Ureter (tissue), 1 donor: ENCODE data around the gene DMTF1. TPM values are rescaled to one million over a fixed set of nuclear protein-coding genes. Genes with fewer than 3 reads are reported as not detected.
A peak's percentile ranks its signal among the peaks of the same experiment; 100 is the strongest.

ENCODE experiments used
- DNase-seq: peaks from one replicate; pipeline ENCODE4 v3.0.0-alpha.2; 2020; ENCODE audit warnings: low spot score
- total RNA-seq: library from RNA; stranded (reverse); gene quantifications from one replicate; pipeline ENCODE4 v1.2.4, GENCODE V29; 2023
- donor health status: DM: yes; HTN: yes; CAD: no.

Gene DMTF1
- total RNA-seq, 1 donor from 2014 or later = 92.4 TPM

DNA sequence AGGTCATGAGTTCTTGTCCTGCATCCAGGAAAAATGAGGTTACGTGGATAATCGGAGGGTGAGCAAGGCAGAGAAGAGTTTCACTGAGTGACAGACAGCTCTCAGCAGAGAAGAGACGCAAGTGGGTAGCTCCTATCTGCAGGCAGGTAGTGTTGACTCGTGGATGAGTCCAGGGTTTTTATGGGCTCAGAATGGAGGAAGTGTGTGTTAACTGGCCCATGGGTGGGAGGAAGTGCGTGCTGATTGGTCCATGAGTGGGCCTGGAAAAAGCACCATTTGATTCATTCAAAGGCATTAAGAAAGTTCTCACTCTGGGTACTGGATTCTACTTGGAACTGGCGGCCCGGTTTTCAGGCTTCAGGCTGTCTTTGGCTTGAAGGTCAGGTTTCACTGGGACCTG, 4.8 kb upstream of the DMTF1 start:
- DNase-seq = no peak

DNA sequence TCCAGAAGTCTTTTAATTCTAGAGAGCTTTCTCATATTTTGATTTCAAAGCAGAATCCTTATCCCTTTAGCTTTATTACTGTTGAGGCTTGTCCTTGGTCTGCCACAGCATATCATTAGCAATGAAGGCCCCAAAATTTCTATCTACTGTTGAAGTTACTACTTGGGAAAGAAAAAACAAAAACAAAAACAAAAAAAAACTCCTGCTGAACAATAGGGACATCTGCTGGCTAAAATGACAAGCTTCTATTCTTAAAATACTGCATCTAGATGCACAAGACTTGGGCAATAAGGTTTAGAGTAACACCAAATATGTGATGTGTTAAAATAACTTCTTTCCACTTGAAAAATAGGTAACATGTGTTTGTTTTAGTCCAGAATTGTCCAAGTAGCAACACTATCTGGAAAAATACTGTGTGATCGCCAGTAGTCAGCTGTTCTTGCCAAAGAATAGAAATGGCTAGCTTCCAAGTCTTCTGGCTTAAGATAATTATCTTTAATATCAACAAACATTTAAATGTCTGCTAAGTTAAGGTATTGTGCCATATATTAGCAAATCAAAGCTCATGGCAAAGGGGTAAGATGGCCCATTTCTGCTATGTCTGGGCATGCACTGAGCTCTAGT, 3.8 kb upstream of the DMTF1 start:
- DNase-seq = no peak

DNA sequence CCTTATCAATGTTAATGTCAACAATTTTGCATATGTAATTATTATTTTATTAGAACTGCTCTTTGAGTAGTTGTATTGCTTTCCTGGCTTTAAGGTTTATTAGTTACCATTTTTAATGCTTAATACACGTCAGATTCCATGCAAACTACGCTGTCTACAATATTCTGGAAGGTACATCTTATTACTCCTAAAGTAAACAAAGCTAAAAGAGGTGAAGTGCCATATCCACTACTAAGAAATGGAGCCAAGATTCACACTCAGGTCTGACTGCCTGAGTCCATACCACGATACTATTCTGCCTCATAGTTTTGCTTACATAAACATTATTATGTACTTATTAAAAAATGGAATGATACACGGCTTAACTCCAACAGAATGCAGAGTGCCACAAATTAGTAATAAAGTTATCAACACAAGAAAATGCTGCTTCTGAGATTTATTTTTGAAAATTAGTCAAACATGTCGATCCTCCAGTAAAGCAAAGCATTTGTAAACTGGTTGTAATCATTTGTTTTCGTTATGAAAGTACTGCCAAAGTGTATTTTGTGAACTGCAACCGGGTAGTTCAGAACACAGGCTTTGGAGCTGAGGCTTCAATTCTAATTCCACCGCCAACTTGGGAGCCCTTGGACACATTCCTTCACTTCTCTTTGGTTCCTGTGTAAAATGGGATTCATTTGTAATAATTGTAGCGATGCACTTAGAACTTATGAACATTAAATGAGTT, 1.1 kb upstream of the DMTF1 start:
- DNase-seq = no peak

DNA sequence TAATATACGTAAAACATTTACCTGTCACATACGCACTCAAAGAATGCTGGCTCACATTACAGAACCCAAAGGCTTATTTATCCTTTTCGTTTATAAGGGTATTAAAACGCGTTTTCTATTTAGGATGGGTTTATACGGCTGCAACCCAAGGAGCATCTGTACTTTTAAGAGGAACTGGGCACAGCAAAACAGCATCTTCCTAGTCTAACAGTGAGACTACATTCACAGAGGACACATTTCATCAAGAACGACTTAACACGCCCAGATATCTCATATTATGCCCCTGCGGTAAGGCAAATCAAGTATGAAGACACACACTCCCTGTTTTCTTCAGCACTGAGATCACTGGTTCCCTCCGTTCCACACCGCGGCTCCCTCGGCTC, 533 bp upstream of the DMTF1 start:
- no peak for DNase-seq

DNA sequence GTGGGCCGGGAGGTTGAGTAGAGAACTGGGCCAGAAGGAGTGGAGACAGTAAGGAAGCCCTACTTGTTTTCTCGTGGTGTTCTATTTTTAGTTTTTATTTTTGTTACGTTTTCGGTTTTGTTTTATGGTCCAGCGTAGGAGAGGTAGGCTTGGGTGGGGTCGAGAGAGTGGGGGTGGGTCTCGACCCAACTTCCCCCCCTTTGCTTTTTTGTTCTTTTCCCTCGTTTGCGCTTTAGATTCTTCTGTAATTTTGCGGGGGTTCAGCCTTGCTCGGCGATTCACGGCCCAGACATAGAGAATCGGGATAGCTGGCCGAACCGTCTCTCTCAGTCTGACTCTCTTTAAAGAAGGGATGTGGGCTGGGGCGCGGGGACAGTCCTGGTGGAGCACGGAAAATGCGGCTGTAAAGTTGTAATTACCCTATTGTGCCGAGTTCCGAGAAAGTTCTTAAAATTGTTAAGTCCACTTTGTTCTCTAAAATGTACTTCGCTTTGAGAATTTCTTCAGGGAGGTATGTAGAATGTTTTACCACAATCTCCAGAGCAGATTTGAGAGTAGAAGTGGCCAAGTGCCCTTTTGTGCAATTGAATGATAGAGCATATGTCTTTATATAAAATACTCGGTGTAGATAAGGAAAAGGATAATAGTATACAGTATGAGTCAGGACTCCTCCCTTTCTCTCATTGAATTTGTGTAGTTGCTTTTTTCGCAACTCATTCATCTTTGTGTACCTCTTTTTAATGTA, 816 bp downstream of the DMTF1 start:
- DNase-seq = peak; percentile 46

DNA sequence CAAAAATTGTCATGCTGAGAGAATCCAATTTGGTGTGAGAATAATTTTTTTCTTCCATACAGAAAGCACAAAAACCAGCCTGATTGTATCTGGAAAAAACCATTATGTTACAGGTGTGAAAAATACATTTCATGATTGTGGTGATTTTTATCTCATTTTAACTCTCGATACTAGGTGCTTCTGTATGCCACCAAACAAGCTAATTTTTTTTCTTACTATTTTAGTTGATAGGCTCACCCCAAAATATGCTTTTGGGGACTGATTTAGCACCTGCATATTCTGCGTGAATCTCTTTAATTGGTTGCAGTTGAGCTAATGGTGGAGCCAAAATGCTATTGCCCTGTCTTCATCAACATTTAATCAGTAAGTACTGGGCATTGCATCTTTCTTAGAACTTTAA, 1.9 kb downstream of the DMTF1 start:
- DNase-seq = no peak

DNA sequence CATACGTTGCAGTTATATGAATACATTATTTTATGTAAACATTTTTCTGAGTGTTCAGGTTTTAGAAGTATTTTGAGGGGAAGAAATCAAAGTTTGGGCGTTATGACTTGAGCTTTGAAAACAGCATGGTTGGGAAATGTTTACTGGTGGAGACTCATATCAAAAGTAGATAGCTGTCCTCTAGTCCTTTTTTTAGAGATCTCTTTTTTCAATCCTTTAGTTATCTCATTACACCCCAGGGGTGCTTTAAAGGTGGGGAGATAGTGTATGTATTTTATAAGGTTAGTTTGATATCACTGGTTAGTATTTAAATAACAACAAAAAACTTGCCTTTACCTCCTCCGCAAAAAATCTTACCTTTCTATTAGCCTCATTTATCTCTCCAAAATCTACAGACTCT, 2.3 kb downstream of the DMTF1 start:
- no peak for DNase-seq

DNA sequence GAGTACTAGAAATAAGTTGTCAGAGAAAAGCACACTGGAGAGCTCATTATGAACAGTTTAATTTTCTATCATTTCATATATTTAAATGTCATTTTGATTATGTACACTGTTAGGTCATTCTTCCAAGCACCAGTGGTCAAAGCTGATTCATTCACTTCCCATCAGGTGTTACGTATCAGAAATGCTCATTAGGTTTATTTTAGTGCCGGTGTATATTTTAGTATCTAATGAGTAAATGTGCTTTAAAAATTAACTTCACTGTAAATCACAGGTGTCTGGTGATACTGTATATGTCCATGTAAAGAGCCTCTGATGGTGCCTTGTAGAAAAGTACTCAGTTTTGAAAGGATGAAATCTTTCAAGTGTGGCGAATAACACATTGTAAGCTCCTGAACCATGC, 3.5 kb downstream of the DMTF1 start:
- no peak for DNase-seq

DNA sequence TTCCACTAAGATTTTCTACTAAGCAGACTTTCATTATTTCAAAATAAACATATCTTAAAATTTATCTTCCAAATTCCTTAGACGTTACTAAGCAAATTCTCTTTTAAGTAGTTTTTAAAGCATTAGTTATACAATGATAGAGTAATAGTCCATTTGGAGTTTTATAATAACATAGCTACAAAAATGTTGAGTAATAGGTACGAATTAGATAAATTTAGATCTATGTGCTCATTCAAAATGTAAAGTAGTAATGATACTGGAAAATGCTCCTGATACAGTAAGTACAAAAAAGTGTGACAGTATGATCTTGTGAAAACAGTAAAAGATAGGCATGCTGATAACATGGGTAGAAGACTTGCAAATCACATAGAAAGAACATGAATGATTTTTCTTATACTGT, 4.5 kb downstream of the DMTF1 start:
- DNase-seq = no peak

DNA sequence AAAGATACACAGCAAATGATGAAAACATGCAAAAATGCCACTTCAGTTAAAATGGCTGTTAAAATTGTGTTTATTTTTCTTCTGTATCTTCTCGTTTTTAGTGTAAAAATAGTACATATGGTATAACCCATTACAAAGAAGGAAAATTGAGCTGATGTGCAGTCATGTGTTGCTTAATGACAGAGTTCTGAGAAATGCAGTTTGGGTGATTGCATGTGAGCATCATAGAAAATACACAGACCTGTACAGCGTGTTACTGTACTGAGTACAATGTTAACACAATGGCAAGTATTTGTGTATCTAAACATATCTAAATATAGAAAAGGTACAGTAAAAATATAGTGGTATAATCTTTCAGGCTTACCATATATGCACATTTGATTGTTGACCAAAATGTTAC, 7.3 kb downstream of the DMTF1 start:
- no peak for DNase-seq

DNA sequence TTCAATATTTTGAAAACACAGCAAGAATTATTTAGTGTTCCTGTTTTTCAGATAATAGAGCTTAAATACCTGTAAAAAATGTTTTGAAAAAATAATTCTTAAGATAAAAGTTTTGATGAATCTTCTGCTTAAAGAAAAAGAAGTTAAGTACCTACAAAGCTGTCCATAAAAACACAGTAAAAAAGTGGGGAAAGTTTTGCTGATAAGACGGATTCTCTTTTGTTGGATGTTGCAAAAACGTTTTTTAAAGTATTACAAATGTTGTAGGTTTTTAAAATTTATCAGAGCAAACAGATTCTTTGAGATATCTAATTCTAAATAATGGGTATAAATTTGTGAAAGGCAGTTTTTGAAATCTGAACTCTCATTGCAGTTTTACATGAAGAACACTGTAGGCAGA, 12.2 kb downstream of the DMTF1 start:
- DNase-seq = no peak

DNA sequence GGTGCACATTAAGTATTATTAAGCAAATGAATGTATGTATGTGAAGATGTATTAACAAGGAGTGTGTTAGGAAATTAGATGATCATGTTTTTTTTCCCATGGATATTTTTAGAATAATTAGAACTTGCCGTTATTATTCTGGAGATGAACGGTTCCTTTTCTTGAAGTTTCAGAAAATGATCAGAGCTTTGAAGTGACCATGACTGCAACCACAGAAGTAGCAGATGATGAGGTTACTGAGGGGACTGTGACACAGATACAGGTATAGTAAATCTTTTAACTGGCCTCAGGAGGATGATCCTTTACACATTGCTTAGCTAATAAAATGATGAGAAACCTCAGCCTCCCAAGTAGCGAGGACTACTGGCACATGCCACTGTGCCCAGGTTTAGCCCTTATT, 18.6 kb downstream of the DMTF1 start:
- DNase-seq = no peak

DNA sequence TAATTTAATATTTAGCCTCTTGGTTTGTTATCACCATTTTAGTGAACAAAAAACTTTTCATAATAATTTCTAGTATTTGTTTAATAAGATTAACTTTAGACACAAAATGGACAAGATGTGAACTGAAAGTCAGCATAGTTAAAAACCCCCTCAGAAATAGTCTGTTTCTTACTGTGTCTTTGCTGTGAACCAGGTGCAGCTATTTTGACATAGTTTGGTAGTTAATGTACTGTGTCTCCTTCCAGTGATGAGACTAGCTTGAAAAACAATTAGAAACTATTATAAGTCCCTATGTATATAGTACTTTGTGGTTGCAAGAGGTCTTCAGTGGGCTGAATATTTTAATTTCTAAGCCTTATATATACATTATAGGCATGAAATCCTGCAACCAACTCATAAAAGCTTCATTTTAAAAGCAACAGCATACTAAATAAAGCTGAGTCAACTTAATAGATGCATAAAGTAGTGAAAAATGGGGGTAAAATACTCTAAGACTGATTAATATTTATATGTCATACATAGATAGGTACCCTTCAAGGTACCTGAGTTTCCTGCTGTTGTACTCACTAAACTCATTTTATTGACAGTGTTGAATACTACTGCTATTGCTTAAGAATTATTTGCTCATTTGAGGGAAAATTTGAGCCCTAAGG, 19.2 kb downstream of the DMTF1 start:
- DNase-seq = no peak

DNA sequence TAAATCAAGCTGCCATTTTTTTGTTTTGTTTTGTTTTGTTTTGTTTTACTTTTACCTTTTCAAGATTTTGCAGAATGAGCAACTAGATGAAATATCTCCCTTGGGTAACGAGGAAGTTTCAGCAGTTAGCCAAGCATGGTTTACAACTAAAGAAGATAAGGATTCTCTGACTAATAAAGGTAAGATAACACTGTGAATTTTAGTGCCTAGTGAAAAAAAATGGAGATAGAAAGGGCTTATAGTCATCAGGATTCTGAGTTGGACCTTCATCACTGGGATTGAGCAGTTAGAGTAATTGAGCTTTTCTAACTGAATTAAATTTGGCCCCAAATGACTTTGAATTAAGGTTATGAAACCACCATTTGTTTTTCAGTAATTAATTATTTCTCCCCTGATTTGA, 21.2 kb downstream of the DMTF1 start:
- DNase-seq = no peak

DNA sequence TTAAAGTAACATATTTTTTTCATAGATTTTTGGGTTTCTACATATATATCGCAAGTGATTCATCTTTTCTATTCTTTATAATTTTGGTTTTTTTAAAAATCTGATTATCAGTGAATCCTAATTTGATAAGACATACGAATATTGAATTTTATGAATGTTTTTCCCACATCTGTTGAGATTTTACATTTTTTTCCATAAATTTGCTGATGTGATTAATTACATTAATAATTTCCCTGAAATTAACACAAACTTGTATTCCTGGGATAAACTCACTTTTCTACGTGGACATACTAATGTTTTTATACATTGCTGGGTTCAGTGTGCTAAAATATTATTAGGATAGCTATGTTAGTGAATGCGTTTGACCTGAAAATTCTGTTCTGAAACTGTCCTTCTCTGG, 26.1 kb downstream of the DMTF1 start:
- no peak for DNase-seq

DNA sequence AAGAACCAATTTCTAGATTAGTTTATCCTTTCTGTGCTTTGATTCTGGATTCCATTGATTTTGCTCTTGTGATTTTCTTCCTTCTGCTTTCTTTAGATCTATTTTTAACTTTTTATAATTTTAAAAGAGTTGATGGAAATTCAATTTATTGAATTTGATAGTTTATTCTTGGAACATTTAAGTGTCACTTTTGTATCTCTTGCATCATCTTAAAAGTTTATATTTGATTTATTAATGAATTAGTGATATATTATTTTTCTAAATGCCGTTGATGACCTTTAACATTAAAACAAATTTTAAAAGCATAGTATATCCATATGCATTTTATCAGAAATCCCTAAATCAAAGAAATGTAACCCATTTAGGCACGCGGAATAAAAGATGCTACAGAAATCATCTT, 26.9 kb downstream of the DMTF1 start:
- DNase-seq = no peak

DNA sequence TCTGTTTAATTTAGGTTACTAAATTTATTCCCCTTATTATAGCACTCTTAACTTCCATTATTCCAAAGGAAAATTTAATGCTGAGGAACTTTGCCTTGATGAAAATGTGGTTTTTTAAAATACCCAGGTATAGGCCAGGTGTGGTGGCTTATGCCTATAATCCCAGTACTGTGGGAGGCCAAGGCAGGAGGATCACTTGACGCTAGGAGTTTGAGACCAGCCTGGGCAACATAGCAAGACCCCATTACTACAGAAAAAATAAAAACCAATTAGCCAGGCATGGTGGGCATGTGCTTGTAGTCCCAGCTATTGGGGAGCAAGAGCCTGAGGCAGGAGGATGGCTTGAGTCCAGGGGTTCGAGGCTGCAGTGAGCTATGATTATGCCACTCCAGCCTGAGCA, 34.9 kb downstream of the DMTF1 start:
- DNase-seq = no peak

DNA sequence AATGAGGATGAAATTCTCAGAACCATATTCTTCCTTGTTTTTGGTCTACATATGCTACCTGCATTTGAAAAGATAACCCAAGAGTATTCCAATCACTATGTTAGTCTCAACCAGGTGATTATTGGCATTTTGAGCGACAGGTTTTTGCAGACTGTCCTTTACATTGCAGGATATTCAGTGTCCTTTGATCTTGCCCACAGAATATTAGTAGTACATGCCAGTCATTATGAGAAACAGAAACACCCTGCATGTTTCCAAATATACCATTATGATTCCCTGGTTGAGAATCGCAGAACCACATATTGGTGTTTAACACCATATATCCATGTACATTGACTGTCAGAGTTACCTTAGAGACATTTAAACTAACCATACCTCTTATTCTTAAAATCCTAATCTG, 36.7 kb downstream of the DMTF1 start:
- no peak for DNase-seq

DNA sequence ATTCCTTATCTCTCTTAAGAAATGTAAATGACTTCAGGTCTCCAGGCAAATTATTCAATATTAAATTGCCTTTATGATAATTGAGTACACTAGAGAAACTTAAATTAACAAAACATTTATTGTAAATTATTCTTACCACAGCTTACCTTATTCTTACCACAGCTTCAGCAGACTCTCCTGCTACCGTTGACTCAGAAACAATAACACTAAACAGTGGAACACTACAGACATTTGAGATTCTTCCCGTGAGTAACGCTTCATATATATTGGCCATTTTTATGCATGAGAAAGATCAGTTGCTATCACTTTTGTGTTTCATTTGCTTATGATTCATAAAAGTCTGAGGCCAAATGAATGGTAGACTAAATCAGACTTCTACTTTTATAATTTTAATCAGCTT, 38.5 kb downstream of the DMTF1 start:
- no peak for DNase-seq

DNA sequence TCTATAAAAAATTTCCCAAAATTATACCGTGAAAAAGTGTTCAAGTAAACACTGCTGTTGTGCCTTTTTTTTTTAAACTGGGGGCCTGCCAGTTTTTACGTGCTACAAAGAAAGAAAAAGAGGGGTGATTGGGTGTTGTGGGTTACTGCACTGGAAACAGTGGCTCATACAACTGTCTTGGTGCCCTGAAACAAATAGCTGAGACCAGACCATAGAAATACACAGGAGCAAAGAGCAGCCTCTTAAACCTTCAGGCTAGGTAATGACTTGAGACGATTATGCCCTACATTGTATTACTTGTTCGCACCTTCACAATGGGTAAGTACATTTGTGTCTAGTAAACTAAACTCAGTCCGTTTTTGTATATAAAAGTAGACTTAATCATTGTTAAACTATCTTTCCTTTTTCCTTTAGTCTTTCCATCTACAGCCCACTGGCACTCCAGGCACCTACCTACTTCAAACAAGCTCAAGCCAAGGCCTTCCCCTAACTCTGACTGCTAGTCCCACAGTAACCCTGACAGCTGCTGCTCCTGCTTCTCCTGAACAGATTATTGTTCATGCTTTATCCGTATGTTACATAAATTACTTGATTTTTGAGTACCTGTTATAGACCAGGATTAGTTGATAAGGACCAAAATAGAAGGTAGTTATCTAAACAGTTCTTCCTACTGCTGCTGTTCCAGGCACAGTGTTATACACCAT, 40.7 kb downstream of the DMTF1 start:
- DNase-seq = no peak

DNA sequence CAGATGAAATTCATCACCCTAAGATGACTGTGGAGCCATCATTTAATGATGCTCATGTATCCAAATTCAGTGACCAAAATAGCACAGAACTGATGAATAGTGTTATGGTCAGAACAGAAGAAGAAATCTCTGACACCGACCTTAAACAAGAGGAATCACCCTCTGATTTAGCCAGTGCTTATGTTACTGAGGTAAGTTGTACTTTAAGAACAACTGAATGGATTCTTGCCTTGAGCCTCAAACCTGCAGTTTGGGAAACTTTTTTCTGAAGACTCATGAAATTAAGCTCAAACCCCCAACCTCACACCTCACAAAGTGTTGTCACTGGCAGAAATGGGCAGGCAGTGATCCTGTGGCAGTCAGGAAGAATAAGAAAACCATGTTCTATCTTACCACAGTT, 41.7 kb downstream of the DMTF1 start:
- DNase-seq = no peak

DNA sequence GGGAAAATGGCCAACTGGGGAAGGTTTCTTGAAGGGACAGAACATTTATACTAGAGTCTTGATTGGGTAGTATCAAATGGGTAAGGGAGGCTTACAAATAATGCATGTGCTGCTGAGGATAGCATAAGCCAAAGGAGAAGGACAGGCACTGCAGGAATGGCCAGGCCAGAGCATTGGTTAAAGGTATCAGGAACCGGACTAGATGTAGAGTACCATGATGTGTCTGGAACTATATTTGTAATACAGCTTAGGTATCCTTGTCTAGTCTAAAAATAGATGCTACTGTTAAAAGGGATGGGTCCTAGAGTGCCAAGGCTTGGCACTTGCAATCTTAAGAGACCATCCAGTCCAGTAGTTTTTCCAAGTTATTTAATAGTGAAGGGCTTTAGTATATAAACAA, 47.0 kb downstream of the DMTF1 start:
- no peak for DNase-seq
